GM12878 (cell line): ENCODE measurements around the gene EPAS1. TPM values are rescaled to one million over a fixed set of nuclear protein-coding genes. Genes with fewer than 3 reads are reported as not detected.

Experiments used
- ATAC-seq: fragments of 200-7000 bp; cut with Tn5 transposase; 3 replicates; pipeline ENCODE4 v1.9.1; 2020; ENCODE audit warnings: mild to moderate bottlenecking, moderate library complexity
- BruUV-seq: library from RNA; stranded (reverse); fragments of 400-500 nt; replicated peaks from 2 replicates; lab custom pipeline; 2021; lab: Mats Ljungman, UMichigan
- CTCF ChIA-PET: fragments of 300-600 bp; sonication (Branson Sonifier 250); formaldehyde crosslinking; extraction: SDS; loops from one replicate; lab custom pipeline; 2021; ENCODE audit warnings: inconsistent platforms; lab: Yijun Ruan, JAX
- POLR2A ChIA-PET: fragments of 350-600 bp; formaldehyde crosslinking; extraction: SDS; loops from one replicate; lab custom pipeline; 2021; ENCODE audit warnings: inconsistent platforms; lab: Charles Lee
- RAD21 ChIA-PET: fragments of 300-600 bp; sonication (Branson Sonifier 250); formaldehyde crosslinking; loops from one replicate; lab custom pipeline; 2023; ENCODE audit warnings: antibody characterized with exemption; ENCODE audit not compliant: unreplicated experiment; lab: Charles Lee
- SMC1A ChIA-PET: fragments of 300-600 bp; sonication (Branson Sonifier 250); formaldehyde crosslinking; loops from one replicate; lab custom pipeline; 2023; ENCODE audit not compliant: unreplicated experiment, uncharacterized antibody; lab: Charles Lee
- DNase-seq: peaks from one replicate; pipeline ENCODE4 v3.0.0-alpha.2; 2011; ENCODE audit warnings: low read depth, low spot score
- FAIRE-seq: peaks from 3 replicates; lab custom pipeline; 2011; peaks lifted over from hg19 to GRCh38; lab: Jason Lieb, UNC
- H2AFZ ChIP-seq: 2 replicates; pipeline ENCODE4 v1.6.0; 2011; ENCODE audit warnings: low read depth, low read length, control low read depth; ENCODE audit not compliant: control insufficient read depth
- H3K27ac ChIP-seq: 2 replicates; pipeline ENCODE4 v1.5.1; 2011; ENCODE audit warnings: control low read depth; ENCODE audit not compliant: control insufficient read depth, insufficient read depth
- H3K27me3 ChIP-seq, 2 experiments: replicated peaks in 1 of 2; 2 replicates each; pipeline versions ENCODE4 v1.6.0 to v1.6.1; 2011; ENCODE audit warnings: low read length in 1 of 2; ENCODE audit not compliant: control insufficient read depth in 2 of 2, insufficient read depth in 2 of 2
- H3K36me3 ChIP-seq, 2 experiments: 2 replicates each; pipeline ENCODE4 v1.5.1; 2011; ENCODE audit warnings: low read length in 1 of 2; ENCODE audit not compliant: control insufficient read depth in 2 of 2, insufficient read depth in 2 of 2
- H3K4me1 ChIP-seq: 2 replicates; pipeline ENCODE4 v1.6.1; 2011; ENCODE audit warnings: mild to moderate bottlenecking, low read length, moderate library complexity, mixed read lengths; ENCODE audit not compliant: control insufficient read depth, insufficient read depth
- H3K4me2 ChIP-seq: 2 replicates; pipeline ENCODE4 v1.6.0; 2011; ENCODE audit warnings: control low read depth; ENCODE audit not compliant: control insufficient read depth, insufficient read depth
- H3K4me3 ChIP-seq: fragments of 200-600 bp; sonication (generic); 2 replicates; pipeline ENCODE4 v1.5.1; 2016
- H3K79me2 ChIP-seq: 2 replicates; pipeline ENCODE4 v1.6.0; 2011; ENCODE audit warnings: low read length; ENCODE audit not compliant: control insufficient read depth, insufficient read depth
- H3K9ac ChIP-seq: 2 replicates; pipeline ENCODE4 v1.8.0; 2011; ENCODE audit warnings: low read length, control low read depth, mixed read lengths; ENCODE audit not compliant: control insufficient read depth, insufficient read depth
- H3K9me3 ChIP-seq: replicated peaks from 3 replicates; pipeline ENCODE4 v1.5.1; 2011; ENCODE audit warnings: mild to moderate bottlenecking, low read length; ENCODE audit not compliant: control insufficient read depth, insufficient read depth
- H4K20me1 ChIP-seq: 2 replicates; pipeline ENCODE4 v1.6.0; 2011; ENCODE audit not compliant: control insufficient read depth, insufficient read depth
- CBX3 ChIP-seq: fragments of 200-600 bp; sonication (generic); IDR thresholded peaks from 2 replicates; pipeline ENCODE4 v1.6.1; 2016; ENCODE audit warnings: low read depth, borderline replicate concordance
- GABPA ChIP-seq: IDR thresholded peaks from 2 replicates; pipeline ENCODE4 v1.6.1; 2014; ENCODE audit warnings: antibody characterized with exemption, low read depth, mild to moderate bottlenecking, inconsistent platforms
- HDAC6 ChIP-seq: fragments of 200-600 bp; sonication (generic); IDR thresholded peaks from one replicate; pipeline ENCODE4 v1.8.0; 2017; ENCODE audit warnings: antibody characterized with exemption; ENCODE audit not compliant: unreplicated experiment
- HDGF ChIP-seq: fragments of 450-650 bp; IDR thresholded peaks from 2 replicates; pipeline ENCODE4 v1.6.1; 2016; ENCODE audit warnings: antibody characterized with exemption
- IRF5 ChIP-seq: fragments of 450-650 bp; IDR thresholded peaks from 2 replicates; pipeline ENCODE4 v1.6.1; 2017; ENCODE audit warnings: borderline replicate concordance
- KAT2A ChIP-seq: conservative IDR thresholded peaks from 2 replicates; pipeline ENCODE4 v1.6.1; 2011; ENCODE audit warnings: low read depth, low read length; ENCODE audit not compliant: control insufficient read depth
- MEF2A ChIP-seq: IDR thresholded peaks from 2 replicates; pipeline ENCODE4 v1.6.1; 2011; ENCODE audit warnings: low read depth, mild to moderate bottlenecking, low read length, moderate library complexity; ENCODE audit not compliant: insufficient read depth
- MEF2B ChIP-seq: fragments of 450-650 bp; IDR thresholded peaks from 2 replicates; pipeline ENCODE4 v1.6.1; 2018; ENCODE audit warnings: mild to moderate bottlenecking, moderate library complexity; ENCODE audit not compliant: partially characterized antibody, poor library complexity, severe bottlenecking
- MYB ChIP-seq: fragments of 150-350 bp; IDR thresholded peaks from 2 replicates; pipeline ENCODE4 v1.6.1; 2014; ENCODE audit warnings: mild to moderate bottlenecking, low read depth, low read length, borderline replicate concordance
- NKRF ChIP-seq: fragments of 450-650 bp; conservative IDR thresholded peaks from 2 replicates; pipeline ENCODE4 v1.6.1; 2017; ENCODE audit warnings: mild to moderate bottlenecking, moderate library complexity
- NR2C2 ChIP-seq: IDR thresholded peaks from 2 replicates; pipeline ENCODE4 v1.6.1; 2011; ENCODE audit warnings: borderline replicate concordance, low read depth; ENCODE audit not compliant: control insufficient read depth, insufficient read length
- POLR2AphosphoS2 ChIP-seq: IDR thresholded peaks from 2 replicates; pipeline ENCODE4 v1.6.1; 2011; ENCODE audit warnings: low read depth, mild to moderate bottlenecking, low read length, improper control_type of control experiment, moderate library complexity
- RELA ChIP-seq: fragments of 450-650 bp; IDR thresholded peaks from 2 replicates; pipeline ENCODE4 v1.8.0; 2014; ENCODE audit warnings: borderline replicate concordance; ENCODE audit not compliant: partially characterized antibody
- SIX5 ChIP-seq: IDR thresholded peaks from 2 replicates; pipeline ENCODE4 v1.6.1; 2011; ENCODE audit warnings: mild to moderate bottlenecking, low read depth, low read length, moderate library complexity; ENCODE audit not compliant: severe bottlenecking
- SP1 ChIP-seq: IDR thresholded peaks from one replicate; pipeline ENCODE4 v1.6.1; 2011; ENCODE audit warnings: low read depth, low read length
- ZBTB33 ChIP-seq: fragments of 450-650 bp; IDR thresholded peaks from 2 replicates; pipeline ENCODE4 v1.6.1; 2017; ENCODE audit warnings: mild to moderate bottlenecking
- ZNF24 ChIP-seq: fragments of 450-650 bp; IDR thresholded peaks from 2 replicates; pipeline ENCODE4 v1.6.1; 2017; ENCODE audit warnings: antibody characterized with exemption, mild to moderate bottlenecking
- WGBS: methylation state at CpG from one replicate; pipeline ENCODE4 v1.1.6; 2016; ENCODE audit warnings: low lambda C conversion rate; ENCODE audit not compliant: insufficient replicate concordance, insufficient coverage; ENCODE audit errors: missing lambda C conversion rate; 5-methylcytosine and 5-hydroxymethylcytosine counted together
- in situ Hi-C: fragments of 300-500 bp; cut with MboI; formaldehyde crosslinking; loops from 9 replicates; pipeline ENCODE4 v1.14.3; 2018; ENCODE audit warnings: mixed read lengths
- intact Hi-C: fragments of 100-400 bp; cut with micrococcal nuclease; formaldehyde crosslinking; loops from one replicate; pipeline ENCODE4 v1.14.2; 2022; ENCODE audit not compliant: unreplicated experiment
- polyA plus RNA-seq, 11 experiments: library from polyadenylated mRNA; depleted of rRNA in 4 of 11; unstranded in 6 of 11; stranded (reverse) in 5 of 11; fragments of >200 nt; fragmentation: Nextera tagmentation in 4 of 11; fragmentation: Illumina TruSeq in 1 of 11; extraction: Ambion mirVana in 4 of 11; extraction: Trizol in 1 of 11; gene quantifications; 1 replicate in 1 of 11; 2 replicates in 10 of 11; pipeline versions ENCODE4 v1.2.1 to v1.2.3, GENCODE V29; 2011 to 2016; ENCODE audit warnings: inconsistent platforms in 2 of 11, missing spikeins in 2 of 11, low read depth in 1 of 11
- total RNA-seq, 4 experiments: library from RNA; depleted of rRNA in 3 of 4; stranded (reverse); fragments of >200 nt in 3 of 4; fragmentation: Illumina TruSeq in 1 of 4; extraction: Trizol in 1 of 4; gene quantifications; 2 replicates each; pipeline versions ENCODE4 v1.2.1 to v1.2.3, GENCODE V29; 2013 to 2021

Gene EPAS1
- total and polyA plus RNA-seq, 10 of the 15 experiments (the other 5 are each of a cell fraction or from before 2014, with no cell fraction given): 0.11 to 22.0 (median 1.3) TPM; not detected in 1

- Histone ChIP-seq H3K4me2 (no peak overlapping the region), H2AFZ (no peak overlapping the region), H3K79me2 (no peaks in the 10 kb centered on the region), H3K4me3 (no peak overlapping the region), H3K36me3 (no peaks in the 10 kb centered on the region), H3K9ac (no peak overlapping the region), H3K27me3 (no peaks in the 10 kb centered on the region), H3K9me3 (no peaks in the 10 kb centered on the region), H3K27ac (no peak overlapping the region), H3K4me1 (no peaks in the 10 kb centered on the region), H4K20me1 (no peaks in the 10 kb centered on the region)
- no TSS peak for BruUV-seq
- TF ChIP-seq IRF5 (no peak), SIX5 (no peak), SP1 (no peak), NR2C2 (no peak), GABPA (no peak), RELA (no peak), MEF2B (no peak), HDGF (no peak), ZBTB33 (no peak), POLR2AphosphoS2 (no peak), NKRF (no peak), CBX3 (no peak), MYB (no peak), HDAC6 (no peak), ZNF24 (no peak), KAT2A (no peak), MEF2A (no peak)
- no peak for FAIRE-seq
- ChIA-PET SMC1A (interaction anchor here (0.6 to 3.1 kb wide), 13 partner anchors 8 to 205 kb away, joined by 3 to 10 read pairs (median 4); no protein-coding TSS in a partner anchor), RAD21 (interaction anchor here (1.0 to 2.3 kb wide), 7 partner anchors 20 to 188 kb away, joined by 3 to 9 read pairs (median 4); no protein-coding TSS in a partner anchor), POLR2A (interaction anchor here (1.4 to 1.5 kb wide), 2 partner anchors 10 to 15 kb away, joined by 3 read pairs; no protein-coding TSS in a partner anchor), CTCF (interaction anchor here (0.6 to 1.6 kb wide), 5 partner anchors 12 to 88 kb away, joined by 3 to 5 read pairs (median 3); no protein-coding TSS in a partner anchor)
- DNase-seq: no peak
- intact Hi-C loops: loop anchor here (2.0 kb wide), 1 partner anchor 37 kb away; no protein-coding TSS in a partner anchor
- ATAC-seq: no peak
- WGBS: 94% methylated on average over 1 of the region's 1 CpG
- in situ Hi-C loops: no loop called here
Measured at GRCh38 chr2:46267616-46268015, 29.6 kb upstream of the EPAS1 start.
